C1 segment of cervical spinal cord (tissue), 14 donors: ENCODE data around the gene CTSD.
"Not testable (repeated sequence)": the region's sequence is repeated elsewhere in the genome, so short reads cannot be mapped to it uniquely, and the experiment has no call there.

ENCODE experiments used
- DNase-seq, 14 donors: peaks; one replicate each; lab custom pipeline; 2025; lab: John Stamatoyannopoulos, UW

CTSD gene

GRCh38 chr11:1770061-1770460 is 6.3 kb upstream of the CTSD start:
- DNase-seq: no peak

GRCh38 chr11:1769304-1769936 is 5.7 kb upstream of the CTSD start:
- not testable (repeated sequence) for DNase-seq

GRCh38 chr11:1768141-1768469 is 4.4 kb upstream of the CTSD start:
- no peak for DNase-seq

GRCh38 chr11:1767399-1768140 is 3.8 kb upstream of the CTSD start:
- no peak for DNase-seq

- DNase-seq: no peak
Measured at GRCh38 chr11:1766719-1767398, 3.1 kb upstream of the CTSD start.

DNA sequence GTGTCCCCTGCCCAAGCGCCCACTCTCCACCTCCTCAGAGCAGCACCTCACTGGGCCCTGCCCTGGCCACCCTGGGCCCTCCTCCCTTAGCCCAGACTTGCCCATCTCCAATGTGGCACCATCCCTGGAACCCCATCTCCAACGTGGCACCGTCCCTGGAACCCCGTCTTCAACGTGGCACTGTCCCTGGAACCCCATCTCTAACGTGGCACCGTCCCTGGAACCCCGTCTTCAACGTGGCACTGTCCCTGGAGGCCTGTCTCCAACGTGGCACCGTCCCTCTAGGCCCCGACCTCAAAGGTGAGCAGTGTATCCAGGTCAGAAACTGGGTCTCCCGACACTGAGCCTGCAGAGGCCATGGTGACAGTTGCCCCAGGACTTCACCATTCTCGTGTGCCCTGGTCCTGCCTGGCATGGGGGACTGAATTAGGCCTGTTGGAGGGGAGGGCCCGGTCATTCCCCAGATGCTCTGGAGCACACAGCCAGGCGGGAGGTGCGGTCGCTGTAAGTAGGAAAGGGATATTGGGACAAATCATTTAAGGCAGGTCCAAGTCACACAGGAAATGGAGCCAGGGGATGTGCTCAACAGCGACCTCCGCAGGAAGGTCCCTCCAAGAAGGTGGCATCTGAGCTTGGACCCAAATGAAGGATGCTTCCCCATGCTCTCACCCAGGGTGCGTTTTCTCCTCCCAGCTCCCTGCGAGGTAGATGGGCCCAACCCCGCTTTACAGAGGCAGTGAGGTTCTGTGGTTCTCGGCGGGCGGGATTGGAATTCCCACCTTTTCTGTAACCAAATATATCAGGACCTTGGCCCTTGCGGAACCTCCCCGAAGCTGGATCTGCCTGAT is 2.4 kb upstream of the CTSD start:
- no peak for DNase-seq

DNA sequence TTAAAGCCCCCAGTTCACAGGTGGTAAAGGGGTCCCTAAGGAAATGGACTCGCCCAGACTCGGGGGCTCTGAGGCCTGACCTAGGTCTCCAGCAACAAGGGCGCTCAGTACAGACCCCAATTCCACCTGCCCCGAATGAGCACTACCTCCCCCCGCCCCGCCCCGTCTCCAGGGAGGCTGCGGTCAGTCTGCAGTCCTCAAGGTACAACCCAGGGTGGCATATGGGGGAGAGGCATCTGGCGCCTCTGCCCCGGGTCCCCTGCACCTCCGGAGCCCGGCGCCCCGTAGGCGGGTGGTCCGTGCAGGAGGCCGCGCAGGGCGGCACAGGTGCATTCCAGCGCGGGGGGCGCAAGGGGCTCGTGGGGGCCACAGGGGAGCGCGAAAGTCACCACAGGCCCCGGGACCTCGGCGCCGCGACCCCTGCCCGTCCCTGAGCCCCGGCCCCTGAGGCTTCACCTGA is 361 bp downstream of the CTSD start:
- DNase-seq: no peak

DNA sequence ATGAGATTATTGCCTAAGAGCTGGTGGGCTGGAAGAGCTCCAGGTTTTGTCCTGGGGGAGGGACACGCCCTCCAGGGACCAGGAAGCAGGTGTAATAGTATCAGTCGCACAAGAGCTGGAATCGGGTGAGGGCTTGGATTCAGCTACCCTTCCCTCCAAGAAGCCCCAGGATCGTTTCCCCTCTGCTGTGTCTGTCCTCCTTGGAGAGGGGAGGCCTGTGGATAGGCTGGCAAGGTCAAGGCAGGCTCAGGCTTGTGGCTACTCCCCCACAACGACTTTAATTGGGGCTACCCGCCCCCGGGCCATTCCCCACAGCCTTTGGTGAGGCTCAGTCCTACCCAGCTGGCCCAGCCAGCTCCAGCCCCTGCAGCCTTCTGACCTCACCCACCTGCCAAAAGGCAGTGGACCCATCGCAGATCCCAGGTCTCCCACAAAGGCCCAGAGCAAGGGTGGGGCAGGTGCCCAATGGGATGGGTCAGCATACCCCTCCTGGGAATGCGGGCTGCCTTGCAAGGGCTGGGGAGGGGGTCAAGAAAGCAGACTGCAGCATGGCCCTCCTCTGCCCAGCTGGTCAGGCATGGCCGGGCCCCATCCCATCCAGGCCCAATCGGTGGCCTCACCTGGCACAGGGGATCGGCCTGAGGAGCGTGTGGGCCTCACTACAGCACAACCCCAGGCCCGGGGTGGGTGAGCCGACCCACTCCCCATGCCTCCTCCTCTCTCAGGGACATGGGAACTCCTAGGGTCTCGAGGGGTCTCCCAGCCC is 1.0 kb downstream of the CTSD start:
- DNase-seq: no peak

DNA sequence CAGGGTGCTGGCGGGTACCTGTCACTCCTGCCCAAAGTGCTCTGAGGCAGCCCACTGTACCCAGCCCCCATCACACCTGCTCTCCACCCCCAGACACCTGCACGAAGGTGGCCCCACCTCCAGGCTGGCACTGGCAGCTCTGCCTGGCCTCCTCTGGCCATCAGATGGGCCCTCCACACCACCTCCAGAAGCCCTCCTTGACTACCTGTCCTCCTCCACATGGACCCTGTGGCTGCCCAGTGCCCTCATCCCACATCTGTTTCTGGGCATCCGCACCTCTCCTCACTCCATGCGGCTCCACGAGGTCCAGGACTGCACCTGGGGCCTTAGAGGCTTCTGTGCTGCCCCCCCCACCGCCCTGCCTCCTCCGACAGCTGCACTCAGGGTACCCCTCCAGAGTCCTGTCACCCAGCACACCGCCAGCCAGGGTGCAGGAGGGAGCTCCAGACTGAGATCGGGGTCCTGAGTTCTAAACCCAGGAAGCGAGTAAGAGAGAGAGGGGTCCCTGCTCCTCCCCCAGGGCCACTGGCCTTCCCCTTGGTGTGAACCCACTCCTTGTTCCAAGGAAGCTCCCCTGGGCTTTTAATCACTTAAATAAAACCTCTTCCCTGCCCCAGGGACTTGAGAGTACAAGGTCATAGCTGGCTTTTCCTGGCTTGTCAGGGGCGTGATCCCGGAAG is 1.7 kb downstream of the CTSD start:
- no peak for DNase-seq

GRCh38 chr11:1761110-1761856 is 2.4 kb downstream of the CTSD start:
- no peak for DNase-seq

DNA sequence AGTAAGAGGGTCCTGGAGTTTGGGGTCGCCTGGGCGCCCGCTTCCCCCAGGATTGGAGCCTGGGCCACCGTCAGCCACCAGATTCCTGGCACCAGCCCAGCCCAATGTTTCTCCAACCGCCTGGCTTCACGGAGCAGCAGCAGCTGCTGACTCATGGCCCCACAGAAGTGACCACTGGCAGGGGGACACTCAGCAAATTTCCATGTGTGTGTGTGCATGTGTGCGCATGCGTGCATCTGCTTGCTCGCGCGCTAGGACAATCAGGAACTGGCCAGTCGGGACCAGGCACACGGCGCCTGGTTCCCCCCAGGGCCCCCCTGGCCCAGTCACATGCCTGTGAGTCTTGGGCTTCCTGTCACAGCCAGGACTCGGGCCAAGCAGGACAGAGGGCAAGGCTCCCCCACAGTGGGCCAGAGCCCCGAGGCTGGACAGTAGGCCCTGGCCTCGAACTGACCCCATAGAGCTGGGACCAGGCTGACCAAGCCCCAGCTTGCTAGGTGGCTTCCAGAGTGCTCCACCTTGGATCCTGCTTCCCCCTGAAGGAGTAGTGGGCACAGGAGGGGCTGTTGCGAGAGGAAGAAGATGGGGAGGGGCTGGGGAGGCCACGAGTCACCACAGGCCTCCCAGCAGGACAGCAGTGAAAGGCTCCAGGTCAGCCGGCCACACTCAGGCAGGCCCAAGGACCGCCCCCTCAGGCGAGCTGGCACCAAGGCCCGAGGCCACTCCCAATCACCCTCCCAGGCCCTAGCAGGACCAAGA is 3.2 kb downstream of the CTSD start:
- DNase-seq: peak in 13 of 14 donors; percentile 21 to 98 (median 86)

DNA sequence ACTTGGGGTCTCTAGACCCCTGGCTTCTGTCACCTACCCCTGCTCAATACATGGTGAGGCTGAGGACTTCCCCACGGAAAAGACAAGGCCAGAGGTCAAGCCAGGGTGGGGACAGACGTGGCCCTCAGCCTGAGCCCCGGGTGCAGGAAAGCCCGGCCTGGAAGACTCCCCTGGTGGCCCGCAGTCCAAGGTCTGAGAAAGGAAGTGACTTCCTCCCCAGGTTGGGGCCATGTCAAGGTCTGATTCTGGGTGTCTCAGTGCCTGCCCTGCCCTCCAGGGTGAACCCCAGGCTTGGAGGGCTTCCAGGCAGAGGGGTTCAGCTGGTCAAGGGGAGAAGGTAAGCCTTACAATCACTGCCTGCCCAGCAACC is 3.9 kb downstream of the CTSD start:
- DNase-seq: no peak

DNA sequence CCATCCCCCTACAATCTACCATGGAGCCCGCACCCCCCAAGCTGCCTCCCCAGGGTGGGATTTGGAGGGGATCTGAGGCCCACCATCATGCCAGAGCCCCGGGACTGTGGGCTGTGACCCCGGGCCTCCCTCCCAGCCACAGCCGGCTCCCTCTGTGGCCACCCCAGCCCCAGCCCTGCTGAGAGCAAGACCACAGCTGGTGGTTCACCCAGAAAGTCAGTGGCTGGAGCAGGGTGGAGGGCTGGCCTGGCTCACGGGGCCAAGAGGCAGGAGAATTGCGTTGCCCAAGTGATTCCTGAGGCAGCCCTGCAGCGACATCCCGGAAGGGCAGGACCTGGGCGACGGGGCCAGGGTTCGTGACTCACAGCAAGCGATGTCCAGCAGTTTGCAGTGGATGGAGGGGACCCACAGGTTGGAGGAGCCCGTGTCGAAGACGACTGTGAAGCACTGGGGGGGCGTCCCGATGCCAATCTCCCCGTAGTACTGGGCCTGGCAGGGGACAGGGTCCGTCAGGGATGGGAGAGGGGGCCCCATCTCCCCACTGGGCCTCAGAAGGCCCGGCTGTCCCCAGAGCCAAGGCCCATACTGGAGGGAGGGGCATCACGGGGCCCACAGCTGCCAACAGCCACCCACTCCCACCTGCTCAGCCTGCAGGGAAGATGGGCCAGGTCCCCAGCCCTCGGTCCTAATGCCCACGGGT is 4.4 kb downstream of the CTSD start:
- no peak for DNase-seq

GRCh38 chr11:1758611-1759150 is 5.0 kb downstream of the CTSD start:
- DNase-seq: no peak

DNA sequence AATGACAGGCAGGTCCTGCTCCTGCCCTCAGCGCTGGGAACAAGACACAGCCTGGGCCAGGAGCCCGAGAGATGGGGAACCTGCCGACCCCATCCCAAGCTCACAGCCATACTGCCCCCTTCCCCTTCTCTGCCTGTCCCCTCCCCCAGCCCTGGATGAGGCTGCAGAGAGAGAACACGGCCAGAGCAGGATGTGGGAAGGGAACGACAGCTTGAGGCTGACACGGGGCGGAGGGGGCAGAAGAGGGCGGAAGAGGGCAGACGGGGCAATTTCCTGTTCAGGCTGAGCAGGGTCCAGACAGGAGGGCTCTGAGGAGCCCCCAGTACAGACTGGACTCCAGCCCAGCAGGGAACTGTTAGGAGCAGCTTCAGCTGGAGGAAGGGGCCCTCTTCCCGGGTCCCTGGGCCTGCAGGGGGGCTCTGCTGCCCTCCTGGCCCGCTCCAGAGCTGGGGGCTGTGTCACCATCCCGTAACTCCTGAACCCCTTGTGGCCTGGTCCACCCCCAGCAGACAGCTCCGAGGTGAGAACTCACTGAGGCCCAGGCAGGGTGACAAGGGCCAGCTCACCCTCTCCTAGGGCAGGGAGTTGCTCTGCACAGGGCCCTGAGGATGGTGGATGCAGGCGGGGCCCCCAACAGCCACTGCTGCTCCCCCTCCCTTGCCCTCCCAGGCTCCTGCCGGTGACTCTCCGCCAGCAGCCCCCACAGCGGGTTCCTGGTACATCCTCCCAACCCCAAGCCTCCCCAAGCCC is 5.7 kb downstream of the CTSD start:
- DNase-seq: peak in 5 of 14 donors; percentile 30 to 60 (median 35)

DNA sequence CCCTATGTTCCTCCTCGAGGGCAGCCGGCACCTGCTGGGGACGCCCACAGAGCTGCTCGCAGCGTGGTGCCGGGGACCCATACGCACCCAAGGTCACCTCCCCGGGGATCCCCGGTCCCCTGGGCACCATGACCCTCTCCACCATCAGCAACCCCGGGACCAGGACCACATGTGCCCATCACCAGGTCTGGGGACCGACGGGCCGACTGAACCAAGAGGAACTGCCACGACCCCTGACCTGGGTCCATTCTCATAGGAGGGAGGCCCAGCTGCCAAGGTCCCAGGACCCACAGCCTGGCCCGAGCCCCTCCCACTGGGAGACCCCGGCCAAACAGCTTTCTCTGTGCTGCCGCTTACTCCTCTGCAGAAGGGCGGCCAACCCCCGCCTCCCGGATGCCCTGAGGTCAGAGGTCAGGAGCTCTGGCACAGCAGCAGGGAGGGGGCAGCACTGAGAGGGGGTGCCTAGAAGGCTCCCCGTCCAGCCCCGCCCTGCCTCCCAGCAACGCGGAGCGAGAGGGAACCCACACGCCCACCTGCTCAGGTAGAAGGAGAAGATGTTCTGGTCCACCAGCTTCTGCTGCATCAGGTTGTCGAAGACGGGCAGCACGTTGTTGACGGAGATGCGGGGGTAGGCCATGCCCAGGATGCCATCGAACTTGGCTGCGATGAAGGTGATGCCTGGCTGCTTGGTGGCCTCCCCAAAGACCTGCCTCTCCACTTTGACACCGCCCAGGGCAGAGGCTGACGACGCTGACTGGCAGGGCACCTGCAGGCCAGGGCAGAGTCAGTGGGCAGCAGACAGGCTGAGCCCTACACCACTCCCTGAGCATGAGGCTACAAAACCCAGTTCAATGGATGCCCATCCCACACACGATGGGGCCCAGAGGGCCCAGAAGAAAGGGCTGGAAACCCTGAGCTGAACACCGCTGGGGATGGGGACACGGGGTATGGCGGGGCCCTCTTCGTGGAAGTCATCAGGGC is 6.6 kb downstream of the CTSD start:
- DNase-seq: no peak
